KMS-11 (cell line): ENCODE data around the gene RPL19.

ENCODE experiments used
- H2AFZ ChIP-seq: fragments of 200-600 bp; sonication (generic); 2 replicates; pipeline ENCODE4 v1.6.1; 2016; ENCODE audit warnings: antibody characterized with exemption, mixed run types, low read depth
- H3K27ac ChIP-seq: fragments of 200-600 bp; sonication (generic); 2 replicates; pipeline ENCODE4 v1.6.1; 2016; ENCODE audit warnings: mild to moderate bottlenecking, mixed run types
- H3K27me3 ChIP-seq: fragments of 200-600 bp; sonication (generic); 2 replicates; pipeline ENCODE4 v1.6.1; 2017; ENCODE audit warnings: mild to moderate bottlenecking, low read depth, mixed run types, moderate library complexity; ENCODE audit not compliant: insufficient read depth
- H3K36me3 ChIP-seq: fragments of 200-600 bp; sonication (generic); 2 replicates; pipeline ENCODE4 v1.6.1; 2017; ENCODE audit warnings: mild to moderate bottlenecking, mixed run types; ENCODE audit not compliant: insufficient read depth
- H3K4me1 ChIP-seq: fragments of 200-600 bp; sonication (generic); 2 replicates; pipeline ENCODE4 v1.6.1; 2016; ENCODE audit warnings: mild to moderate bottlenecking, low read depth, mixed run types; ENCODE audit not compliant: poor library complexity, severe bottlenecking
- H3K4me2 ChIP-seq: fragments of 200-600 bp; sonication (generic); 2 replicates; pipeline ENCODE4 v1.7.0; 2016; ENCODE audit warnings: mild to moderate bottlenecking, mixed run types
- H3K4me3 ChIP-seq: fragments of 200-600 bp; sonication (generic); IDR thresholded peaks from 2 replicates; pipeline ENCODE4 v1.6.1; 2017; ENCODE audit warnings: low read depth, low read length, mixed read lengths; ENCODE audit not compliant: insufficient read depth
- H3K79me2 ChIP-seq: fragments of 200-600 bp; sonication (generic); 2 replicates; pipeline ENCODE4 v1.6.1; 2016; ENCODE audit warnings: low read depth, mixed run types; ENCODE audit not compliant: insufficient read depth
- H3K9ac ChIP-seq: fragments of 200-600 bp; sonication (generic); 2 replicates; pipeline ENCODE4 v1.6.1; 2016; ENCODE audit warnings: mild to moderate bottlenecking, mixed run types
- H4K20me1 ChIP-seq: fragments of 200-600 bp; sonication (generic); 2 replicates; pipeline ENCODE4 v1.6.1; 2016; ENCODE audit warnings: mild to moderate bottlenecking, mixed run types; ENCODE audit not compliant: insufficient read depth
- TF ChIP-seq, protein P1 (sequence below): fragments of 200-600 bp; sonication (generic); conservative IDR thresholded peaks from 2 replicates; pipeline ENCODE4 v1.6.1; 2017; ENCODE audit warnings: low read depth, mild to moderate bottlenecking, antibody characterized with exemption, low read length, moderate library complexity, mixed read lengths

RPL19 gene

DNA sequence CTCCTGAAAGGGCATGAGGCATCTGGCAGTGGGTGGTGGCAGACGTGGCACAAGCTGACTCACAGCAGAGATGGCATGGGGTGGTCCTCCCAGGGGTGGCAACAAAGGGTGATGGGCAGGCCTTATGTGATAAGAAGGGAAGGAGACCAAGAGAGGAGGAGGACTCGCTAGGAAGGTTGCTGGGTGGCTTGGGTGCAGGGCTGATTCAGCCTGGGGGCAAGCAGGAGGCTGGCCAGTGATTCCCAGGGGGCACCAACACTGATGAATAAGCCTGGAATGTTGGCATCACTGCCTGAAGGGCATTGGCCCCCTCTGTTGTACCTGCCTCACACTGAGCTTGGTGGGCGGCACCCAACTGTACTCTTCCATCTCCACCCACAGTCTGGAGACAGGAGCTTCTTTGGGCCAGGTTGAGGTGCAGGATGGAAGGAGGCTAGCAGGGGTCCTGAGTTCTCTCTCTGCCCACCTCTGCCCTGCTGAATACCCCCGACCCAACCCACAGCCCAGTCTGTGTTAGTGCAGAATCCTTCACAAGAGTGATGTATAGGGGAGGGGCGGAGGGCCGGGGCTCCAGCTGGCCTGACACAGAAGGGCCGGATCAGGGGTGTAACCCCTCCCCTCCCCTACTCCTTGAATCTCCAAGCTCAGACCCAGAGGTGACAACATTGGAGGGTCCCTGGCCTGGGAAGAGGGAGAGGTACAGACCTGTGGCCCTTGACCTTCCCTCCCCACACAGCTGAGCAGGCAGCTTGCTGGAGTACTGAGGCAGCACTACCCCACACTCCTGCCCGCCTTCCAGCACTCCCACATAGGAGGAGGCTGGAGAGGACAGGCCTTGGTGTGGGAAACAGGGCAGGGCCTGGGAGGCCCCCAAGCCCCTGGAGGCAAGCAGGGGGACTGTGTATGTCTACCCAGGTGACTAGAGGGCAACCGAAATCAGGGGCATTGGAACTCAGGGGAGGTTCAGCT, 23.1 kb downstream of the RPL19 start:
- Histone ChIP-seq H3K36me3 (no peaks in the 10 kb centered on the region), H4K20me1 (no peaks in the 10 kb centered on the region), H3K4me2 (no peak overlapping the region), H3K27ac (no peak overlapping the region), H3K79me2 (no peaks in the 10 kb centered on the region), H2AFZ (no peak overlapping the region), H3K4me1 (no peaks in the 10 kb centered on the region), H3K27me3 (peaks cover 56% of the 10 kb centered on the region), H3K9ac (no peak overlapping the region), H3K4me3 (no peak overlapping the region)
- TF ChIP-seq, protein P1, sequence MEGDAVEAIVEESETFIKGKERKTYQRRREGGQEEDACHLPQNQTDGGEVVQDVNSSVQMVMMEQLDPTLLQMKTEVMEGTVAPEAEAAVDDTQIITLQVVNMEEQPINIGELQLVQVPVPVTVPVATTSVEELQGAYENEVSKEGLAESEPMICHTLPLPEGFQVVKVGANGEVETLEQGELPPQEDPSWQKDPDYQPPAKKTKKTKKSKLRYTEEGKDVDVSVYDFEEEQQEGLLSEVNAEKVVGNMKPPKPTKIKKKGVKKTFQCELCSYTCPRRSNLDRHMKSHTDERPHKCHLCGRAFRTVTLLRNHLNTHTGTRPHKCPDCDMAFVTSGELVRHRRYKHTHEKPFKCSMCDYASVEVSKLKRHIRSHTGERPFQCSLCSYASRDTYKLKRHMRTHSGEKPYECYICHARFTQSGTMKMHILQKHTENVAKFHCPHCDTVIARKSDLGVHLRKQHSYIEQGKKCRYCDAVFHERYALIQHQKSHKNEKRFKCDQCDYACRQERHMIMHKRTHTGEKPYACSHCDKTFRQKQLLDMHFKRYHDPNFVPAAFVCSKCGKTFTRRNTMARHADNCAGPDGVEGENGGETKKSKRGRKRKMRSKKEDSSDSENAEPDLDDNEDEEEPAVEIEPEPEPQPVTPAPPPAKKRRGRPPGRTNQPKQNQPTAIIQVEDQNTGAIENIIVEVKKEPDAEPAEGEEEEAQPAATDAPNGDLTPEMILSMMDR, result no peak

DNA sequence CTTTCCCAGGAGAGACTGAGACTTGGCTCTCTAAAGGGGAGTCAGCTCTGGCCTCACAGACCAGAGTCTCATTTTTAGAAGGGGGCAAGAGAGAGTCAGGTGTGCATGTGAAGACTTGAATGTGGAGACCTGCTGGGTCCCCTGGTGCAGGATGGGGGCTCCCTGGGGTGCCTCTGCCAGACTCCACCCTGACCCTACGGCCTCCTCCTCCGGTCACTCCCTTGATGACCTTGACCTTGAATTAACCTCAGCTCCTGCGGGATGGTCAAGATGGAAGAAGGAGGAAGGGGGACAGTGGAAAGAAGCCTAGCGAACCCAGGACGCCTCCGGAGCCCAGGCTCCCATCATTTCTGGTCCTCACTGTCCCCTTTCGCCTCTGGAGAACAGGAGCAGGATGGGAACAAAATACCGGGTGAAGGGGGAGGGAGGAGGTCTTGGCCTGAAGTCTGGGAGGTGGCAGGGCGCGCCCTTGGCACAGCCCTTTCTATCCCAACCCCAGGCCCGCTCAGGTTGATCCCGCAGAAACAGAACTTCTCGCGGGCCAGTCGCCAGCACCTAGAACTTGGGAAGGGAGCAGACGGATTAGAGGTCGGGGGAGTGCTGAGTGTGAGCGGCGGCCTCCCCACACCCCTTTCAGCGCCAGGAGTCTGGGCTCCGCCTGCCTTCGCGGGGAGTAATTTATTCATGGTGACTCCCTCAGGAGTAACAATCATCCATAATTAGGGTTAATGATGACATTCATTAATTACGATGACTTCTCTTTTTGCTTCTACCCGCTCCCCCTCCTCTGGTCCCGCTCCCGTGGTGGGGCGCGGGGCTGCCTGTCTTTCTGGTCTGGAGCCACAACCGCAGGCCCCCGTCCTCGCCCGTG, 24.1 kb downstream of the RPL19 start:
- H3K4me2 ChIP-seq, result no peak overlapping the region

DNA sequence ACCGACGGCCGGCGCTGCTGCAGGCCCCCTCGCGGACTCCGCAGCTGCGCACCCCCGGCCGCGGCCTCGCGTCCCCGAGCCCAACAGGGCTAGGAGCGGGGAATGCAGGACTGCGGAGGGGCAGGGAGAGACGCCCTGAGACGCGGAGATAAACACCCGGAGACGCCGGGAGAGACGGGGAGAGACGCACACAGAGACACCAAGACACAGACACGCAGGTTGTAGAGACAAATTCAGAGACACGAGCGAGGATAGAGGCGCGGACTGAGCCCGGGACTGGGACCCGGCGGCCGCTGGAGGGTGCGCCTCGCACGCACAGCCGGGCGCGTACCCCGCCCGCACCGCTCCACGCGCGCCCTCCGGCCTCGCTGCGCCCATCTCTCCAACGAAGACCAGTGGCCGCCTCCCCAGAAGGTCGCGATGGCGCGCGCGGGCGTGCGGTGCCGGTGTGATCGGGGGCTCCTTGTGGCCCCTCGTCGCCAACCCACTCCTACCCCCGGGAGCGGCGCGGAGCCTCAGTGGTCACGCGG, 24.8 kb downstream of the RPL19 start:
- no peaks in the 10 kb centered on the region for H3K36me3 ChIP-seq
- H3K4me1 ChIP-seq, result no peaks in the 10 kb centered on the region
- peaks cover 51% of the 10 kb centered on the region for H3K27me3 ChIP-seq
- H2AFZ ChIP-seq, result no peak overlapping the region
- no peaks in the 10 kb centered on the region for H4K20me1 ChIP-seq
- H3K27ac ChIP-seq, result no peak overlapping the region
- H3K4me3 ChIP-seq, result no peak overlapping the region
- TF ChIP-seq, protein P1, result no peak
- no peaks in the 10 kb centered on the region for H3K79me2 ChIP-seq
- H3K9ac ChIP-seq, result no peak overlapping the region
- no peak overlapping the region for H3K4me2 ChIP-seq

More for the DNA sequence above, 24.1 kb downstream of the RPL19 start:
- Histone ChIP-seq H3K4me1 (no peaks in the 10 kb centered on the region), H2AFZ (no peak overlapping the region), H3K4me3 (no peak overlapping the region), H3K27me3 (peaks cover 53% of the 10 kb centered on the region), H3K9ac (no peak overlapping the region), H4K20me1 (no peaks in the 10 kb centered on the region), H3K36me3 (no peaks in the 10 kb centered on the region), H3K27ac (no peak overlapping the region), H3K79me2 (no peaks in the 10 kb centered on the region)
- TF ChIP-seq, protein P1, result no peak

DNA sequence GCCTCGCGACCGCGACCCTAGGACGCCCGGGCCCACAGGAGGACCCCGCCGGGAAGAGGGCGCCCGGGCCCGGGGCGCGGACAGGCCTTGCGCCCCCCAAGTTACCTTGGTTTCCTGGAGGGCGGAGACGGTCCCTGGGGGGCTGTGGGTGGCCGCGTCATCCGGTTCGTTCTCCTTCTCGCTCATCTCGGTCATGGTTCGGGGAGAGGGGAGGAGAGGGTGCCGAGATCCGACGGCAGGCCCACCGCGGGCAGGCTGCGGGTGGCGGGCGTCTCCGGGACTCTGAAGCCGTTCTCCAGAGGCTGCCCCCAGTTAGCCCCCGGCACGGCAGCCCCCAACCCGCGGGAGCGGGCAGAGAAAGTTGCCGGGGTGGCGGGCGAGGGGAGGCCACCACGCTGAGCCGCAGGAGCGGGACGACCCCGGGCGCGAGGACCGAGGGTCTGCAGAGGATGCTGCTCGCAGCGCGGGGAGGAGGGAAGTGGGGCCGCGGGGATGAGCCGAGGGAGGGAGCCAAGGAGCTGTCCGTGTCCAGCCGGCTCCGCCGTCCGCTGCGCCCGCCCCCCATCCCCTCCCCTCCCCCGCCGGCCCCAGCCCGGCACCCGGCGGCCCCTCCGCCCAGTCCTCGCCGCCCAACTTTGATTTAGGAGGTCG, 25.4 kb downstream of the RPL19 start, which contains the start of gene STAC2:
Gene STAC2 (minus strand): TSS at position 638 of the 651 bp plus-strand sequence. CDS start 443 bp downstream, at position 195.
- Histone ChIP-seq H3K4me1 (no peaks in the 10 kb centered on the region), H4K20me1 (no peaks in the 10 kb centered on the region), H3K36me3 (no peaks in the 10 kb centered on the region), H3K4me3 (no peak within 1 kb of the TSS), H3K27ac (no peak within 1 kb of the TSS), H3K79me2 (no peaks in the 10 kb centered on the region), H3K27me3 (peaks cover 50% of the 10 kb centered on the region), H3K9ac (no peak within 1 kb of the TSS), H3K4me2 (no peak within 1 kb of the TSS), H2AFZ (no peak within 1 kb of the TSS)
- TF ChIP-seq, protein P1, result no peak
